Panc1 (cell line): ENCODE data around the gene GMPR. TPM values are rescaled to one million over a fixed set of nuclear protein-coding genes. Genes with fewer than 3 reads are reported as not detected.

ENCODE experiments used
- ATAC-seq: fragments of 200-7000 bp; cut with Tn5 transposase; 2 replicates; pipeline ENCODE4 v1.9.1; 2020; ENCODE audit warnings: mild to moderate bottlenecking, moderate library complexity
- BruUV-seq: library from RNA; stranded (reverse); fragments of 400-500 nt; replicated peaks from 2 replicates; lab custom pipeline; 2021; lab: Mats Ljungman, UMichigan
- CTCF ChIA-PET: fragments of 300-600 bp; sonication (Branson Sonifier 250); formaldehyde crosslinking; loops from one replicate; lab custom pipeline; 2022; ENCODE audit warnings: antibody characterized with exemption; lab: Charles Lee
- POLR2A ChIA-PET: fragments of 300-600 bp; sonication (Branson Sonifier 250); formaldehyde crosslinking; loops from one replicate; lab custom pipeline; 2022; ENCODE audit warnings: antibody characterized with exemption; lab: Charles Lee
- DNase-seq: peaks from one replicate; pipeline ENCODE4 v3.0.0-alpha.2; 2010; ENCODE audit warnings: low read depth, low spot score
- H3K27ac ChIP-seq: 2 replicates; pipeline ENCODE4 v1.5.1; 2011; ENCODE audit warnings: mild to moderate bottlenecking, low read length, inconsistent platforms
- H3K27me3 ChIP-seq: fragments of 200-500 bp; sonication (Bioruptor generic); 2 replicates; pipeline ENCODE4 v1.6.0; 2014; ENCODE audit warnings: low read length, inconsistent platforms; ENCODE audit not compliant: control insufficient read depth, insufficient read depth
- H3K36me3 ChIP-seq: fragments of 200-500 bp; sonication (Bioruptor generic); 2 replicates; pipeline ENCODE4 v1.5.1; 2014; ENCODE audit warnings: inconsistent platforms, mild to moderate bottlenecking, low read length, moderate library complexity; ENCODE audit not compliant: control insufficient read depth, insufficient read depth
- H3K4me1 ChIP-seq: 2 replicates; pipeline ENCODE4 v1.5.1; 2011; ENCODE audit warnings: inconsistent platforms, mild to moderate bottlenecking, low read length, moderate library complexity; ENCODE audit not compliant: control insufficient read depth, insufficient read depth
- H3K4me3 ChIP-seq, 2 experiments: 2 replicates each; pipeline ENCODE4 v1.5.1; 2011 to 2012; ENCODE audit warnings: low read depth in 2 of 2, low read length in 2 of 2, mild to moderate bottlenecking in 2 of 2, inconsistent platforms in 1 of 2, moderate library complexity in 1 of 2
- H3K9me3 ChIP-seq: fragments of 200-500 bp; sonication (Bioruptor generic); 2 replicates; pipeline ENCODE4 v1.5.1; 2014; ENCODE audit warnings: low read depth, mild to moderate bottlenecking, inconsistent platforms, low read length, moderate library complexity; ENCODE audit not compliant: control insufficient read depth, insufficient read depth
- POLR2AphosphoS5 ChIP-seq: IDR thresholded peaks from 2 replicates; pipeline ENCODE4 v1.6.1; 2012; ENCODE audit warnings: mild to moderate bottlenecking, low read depth, low read length, moderate library complexity
- SIN3A ChIP-seq: IDR thresholded peaks from 2 replicates; pipeline ENCODE4 v1.6.1; 2012; ENCODE audit warnings: low read depth, mild to moderate bottlenecking, low read length, moderate library complexity, borderline replicate concordance; ENCODE audit not compliant: insufficient read depth
- TCF7L2 ChIP-seq: IDR thresholded peaks from 2 replicates; pipeline ENCODE4 v1.6.1; 2011; ENCODE audit warnings: mild to moderate bottlenecking, low read depth, low read length, inconsistent platforms
- in situ Hi-C: cut with HindIII; loops from 2 replicates; pipeline ENCODE4 v1.10.0; 2016; ENCODE audit warnings: low sequenced_read_pairs, low pct_unique_long_range_greater_than_20kb
- intact Hi-C: fragments of 100-400 bp; cut with micrococcal nuclease; formaldehyde crosslinking; loops from one replicate; pipeline ENCODE4 v1.10.0; 2022; ENCODE audit not compliant: unreplicated experiment
- total RNA-seq: library from RNA; stranded (reverse); gene quantifications from one replicate; pipeline ENCODE4 v1.2.1, GENCODE V29; 2021; ENCODE audit not compliant: unreplicated experiment
- TF ChIP-seq, protein P1 (sequence below): fragments of 450-650 bp; IDR thresholded peaks from 2 replicates; pipeline ENCODE4 v1.5.1; 2017; ENCODE audit warnings: mild to moderate bottlenecking
- TF ChIP-seq, protein P2 (sequence below), 2 experiments: IDR thresholded peaks; 2 replicates each; pipeline ENCODE4 v1.6.1; 2011 to 2012; ENCODE audit warnings: low read depth in 2 of 2, control low read depth in 1 of 2, low read length in 1 of 2, mild to moderate bottlenecking in 1 of 2, moderate library complexity in 1 of 2; ENCODE audit not compliant: insufficient read depth in 1 of 2

Gene GMPR
- total RNA-seq, 1 experiment from 2014 or later = 3.5 TPM

DNA sequence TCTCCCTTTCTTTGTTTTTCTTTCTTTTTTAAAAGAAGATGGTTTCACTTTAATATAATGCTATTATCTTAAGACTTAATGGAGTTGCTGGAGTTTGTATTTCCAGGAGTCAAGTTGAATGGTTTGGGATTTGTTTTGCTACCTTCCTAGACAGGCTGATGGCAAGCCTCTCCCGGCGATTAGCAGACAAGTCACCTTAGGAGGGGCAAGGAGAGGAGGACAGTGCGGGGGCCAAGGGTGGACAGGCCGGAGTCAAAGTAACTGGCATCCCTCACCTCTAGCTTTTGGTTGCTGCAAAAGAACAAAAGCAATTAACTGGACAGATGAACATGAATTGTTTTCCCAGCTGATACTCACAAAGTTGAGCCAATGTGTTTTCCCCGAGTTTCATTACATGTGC, 57.1 kb downstream of the GMPR start:
- CTCF ChIA-PET = no interaction called here
- in situ Hi-C loops (no loop called here), intact Hi-C loops (no loop called here)
- Histone ChIP-seq H3K9me3 (no peaks in the 10 kb centered on the region), H3K27me3 (peaks cover 2% of the 10 kb centered on the region), H3K4me3 (no peak overlapping the region), H3K27ac (no peak overlapping the region), H3K36me3 (no peaks in the 10 kb centered on the region), H3K4me1 (no peaks in the 10 kb centered on the region)
- TF ChIP-seq, protein P1, sequence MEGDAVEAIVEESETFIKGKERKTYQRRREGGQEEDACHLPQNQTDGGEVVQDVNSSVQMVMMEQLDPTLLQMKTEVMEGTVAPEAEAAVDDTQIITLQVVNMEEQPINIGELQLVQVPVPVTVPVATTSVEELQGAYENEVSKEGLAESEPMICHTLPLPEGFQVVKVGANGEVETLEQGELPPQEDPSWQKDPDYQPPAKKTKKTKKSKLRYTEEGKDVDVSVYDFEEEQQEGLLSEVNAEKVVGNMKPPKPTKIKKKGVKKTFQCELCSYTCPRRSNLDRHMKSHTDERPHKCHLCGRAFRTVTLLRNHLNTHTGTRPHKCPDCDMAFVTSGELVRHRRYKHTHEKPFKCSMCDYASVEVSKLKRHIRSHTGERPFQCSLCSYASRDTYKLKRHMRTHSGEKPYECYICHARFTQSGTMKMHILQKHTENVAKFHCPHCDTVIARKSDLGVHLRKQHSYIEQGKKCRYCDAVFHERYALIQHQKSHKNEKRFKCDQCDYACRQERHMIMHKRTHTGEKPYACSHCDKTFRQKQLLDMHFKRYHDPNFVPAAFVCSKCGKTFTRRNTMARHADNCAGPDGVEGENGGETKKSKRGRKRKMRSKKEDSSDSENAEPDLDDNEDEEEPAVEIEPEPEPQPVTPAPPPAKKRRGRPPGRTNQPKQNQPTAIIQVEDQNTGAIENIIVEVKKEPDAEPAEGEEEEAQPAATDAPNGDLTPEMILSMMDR = no peak
- no peak for TF ChIP-seq SIN3A
- TF ChIP-seq, protein P2, sequence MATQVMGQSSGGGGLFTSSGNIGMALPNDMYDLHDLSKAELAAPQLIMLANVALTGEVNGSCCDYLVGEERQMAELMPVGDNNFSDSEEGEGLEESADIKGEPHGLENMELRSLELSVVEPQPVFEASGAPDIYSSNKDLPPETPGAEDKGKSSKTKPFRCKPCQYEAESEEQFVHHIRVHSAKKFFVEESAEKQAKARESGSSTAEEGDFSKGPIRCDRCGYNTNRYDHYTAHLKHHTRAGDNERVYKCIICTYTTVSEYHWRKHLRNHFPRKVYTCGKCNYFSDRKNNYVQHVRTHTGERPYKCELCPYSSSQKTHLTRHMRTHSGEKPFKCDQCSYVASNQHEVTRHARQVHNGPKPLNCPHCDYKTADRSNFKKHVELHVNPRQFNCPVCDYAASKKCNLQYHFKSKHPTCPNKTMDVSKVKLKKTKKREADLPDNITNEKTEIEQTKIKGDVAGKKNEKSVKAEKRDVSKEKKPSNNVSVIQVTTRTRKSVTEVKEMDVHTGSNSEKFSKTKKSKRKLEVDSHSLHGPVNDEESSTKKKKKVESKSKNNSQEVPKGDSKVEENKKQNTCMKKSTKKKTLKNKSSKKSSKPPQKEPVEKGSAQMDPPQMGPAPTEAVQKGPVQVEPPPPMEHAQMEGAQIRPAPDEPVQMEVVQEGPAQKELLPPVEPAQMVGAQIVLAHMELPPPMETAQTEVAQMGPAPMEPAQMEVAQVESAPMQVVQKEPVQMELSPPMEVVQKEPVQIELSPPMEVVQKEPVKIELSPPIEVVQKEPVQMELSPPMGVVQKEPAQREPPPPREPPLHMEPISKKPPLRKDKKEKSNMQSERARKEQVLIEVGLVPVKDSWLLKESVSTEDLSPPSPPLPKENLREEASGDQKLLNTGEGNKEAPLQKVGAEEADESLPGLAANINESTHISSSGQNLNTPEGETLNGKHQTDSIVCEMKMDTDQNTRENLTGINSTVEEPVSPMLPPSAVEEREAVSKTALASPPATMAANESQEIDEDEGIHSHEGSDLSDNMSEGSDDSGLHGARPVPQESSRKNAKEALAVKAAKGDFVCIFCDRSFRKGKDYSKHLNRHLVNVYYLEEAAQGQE (IDR thresholded peaks at IDR 0.05; ENCODE audit: insufficient read depth in 1 of 2, low read depth in 2 of 2, low read length in 1 of 2) = no peak
- DNase-seq = no peak
- ATAC-seq = no peak
- no TSS peak for BruUV-seq
- POLR2A ChIA-PET = no interaction called here

DNA sequence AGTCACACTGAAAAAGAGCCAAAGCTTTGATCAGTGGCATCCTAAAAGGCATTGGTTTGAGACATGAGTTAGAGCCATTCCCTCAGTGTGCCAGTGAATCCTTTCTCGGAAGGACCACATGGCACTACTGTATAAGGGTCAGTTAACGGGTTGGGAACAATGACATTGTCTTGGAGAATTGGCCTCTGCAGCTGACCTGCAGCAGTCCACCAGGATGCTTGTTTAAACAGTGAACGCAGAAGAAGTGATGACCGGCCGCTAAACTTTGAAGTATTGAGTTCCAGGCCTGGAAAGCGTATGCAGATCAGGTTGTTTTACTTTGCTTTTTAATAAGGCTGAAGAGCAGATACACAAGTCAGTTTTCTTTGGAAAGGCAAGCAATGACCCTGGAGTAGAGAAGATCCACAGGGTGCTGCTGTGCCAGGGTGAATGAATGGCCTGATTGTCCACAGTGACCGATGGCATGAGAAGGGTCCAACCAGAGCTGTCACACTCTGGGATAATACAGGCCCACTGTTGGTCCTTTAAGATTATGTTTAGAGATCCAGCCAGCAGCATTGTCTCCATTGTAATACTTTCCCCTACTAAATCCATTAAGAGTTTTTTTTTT, 57.8 kb downstream of the GMPR start:
- no peak for TF ChIP-seq SIN3A
- TF ChIP-seq, protein P1 = no peak
- TF ChIP-seq, protein P2 (IDR thresholded peaks at IDR 0.05; ENCODE audit: insufficient read depth in 1 of 2, low read depth in 2 of 2, low read length in 1 of 2) = no peak
- TF ChIP-seq POLR2AphosphoS5 = no peak
- no peak for TF ChIP-seq TCF7L2
- Histone ChIP-seq H3K36me3 (no peaks in the 10 kb centered on the region), H3K27ac (no peak overlapping the region), H3K4me1 (no peaks in the 10 kb centered on the region), H3K9me3 (no peaks in the 10 kb centered on the region), H3K4me3 (no peak overlapping the region), H3K27me3 (peaks cover 2% of the 10 kb centered on the region)
- BruUV-seq = no TSS peak
- ChIA-PET POLR2A (no interaction called here), CTCF (no interaction called here)
- DNase-seq (no peak), ATAC-seq (no peak)
- intact Hi-C loops (no loop called here), in situ Hi-C loops (no loop called here)
